HFFc6 (cell line): ENCODE results near the gene SAP30. TPM values are rescaled to one million over a fixed set of nuclear protein-coding genes. Genes with fewer than 3 reads are reported as not detected.
A peak's percentile ranks its signal among the peaks of the same experiment; 100 is the strongest.

Source experiments
- DNase-seq: peaks from one replicate; pipeline ENCODE4 v3.0.0-alpha.2; 2018
- H3K27ac Mint-ChIP-seq: 2 replicates; pipeline ENCODE4 v1.8.0; 2020; ENCODE audit warnings: mild to moderate bottlenecking, mixed read lengths
- H3K27me3 Mint-ChIP-seq: 2 replicates; pipeline ENCODE4 v1.8.0; 2021; ENCODE audit warnings: mild to moderate bottlenecking, moderate library complexity, mixed read lengths; ENCODE audit not compliant: insufficient read depth
- H3K36me3 Mint-ChIP-seq: 2 replicates; pipeline ENCODE4 v1.8.0; 2021; ENCODE audit warnings: low read depth, mixed read lengths
- H3K4me1 Mint-ChIP-seq: 2 replicates; pipeline ENCODE4 v1.8.0; 2020; ENCODE audit warnings: low read depth, mixed read lengths
- H3K4me3 Mint-ChIP-seq: 2 replicates; pipeline ENCODE4 v1.8.0; 2020; ENCODE audit warnings: mild to moderate bottlenecking, moderate library complexity, mixed read lengths
- H3K9me3 Mint-ChIP-seq: 2 replicates; pipeline ENCODE4 v1.8.0; 2020; ENCODE audit warnings: mild to moderate bottlenecking, mixed read lengths
- total RNA-seq, 6 experiments: library from RNA; stranded (reverse); fragmentation: NEBNext Ultra II Directional; extraction: Animal tissue kit (Norgen Biotek cat#: 25700); gene quantifications; 2 replicates in 1 of 6; 3 replicates in 5 of 6; pipeline ENCODE4 v1.2.3, GENCODE V29; 2021
- TF ChIP-seq, protein P1 (sequence below): fragments of 200-600 bp; sonication (generic); IDR thresholded peaks from 2 replicates; pipeline ENCODE4 v1.5.0; 2021; ENCODE audit warnings: antibody characterized with exemption, mild to moderate bottlenecking

Gene SAP30
- total RNA-seq, 6 experiments from 2014 or later = 9.3 to 17.0 (median 14.2) TPM

DNA sequence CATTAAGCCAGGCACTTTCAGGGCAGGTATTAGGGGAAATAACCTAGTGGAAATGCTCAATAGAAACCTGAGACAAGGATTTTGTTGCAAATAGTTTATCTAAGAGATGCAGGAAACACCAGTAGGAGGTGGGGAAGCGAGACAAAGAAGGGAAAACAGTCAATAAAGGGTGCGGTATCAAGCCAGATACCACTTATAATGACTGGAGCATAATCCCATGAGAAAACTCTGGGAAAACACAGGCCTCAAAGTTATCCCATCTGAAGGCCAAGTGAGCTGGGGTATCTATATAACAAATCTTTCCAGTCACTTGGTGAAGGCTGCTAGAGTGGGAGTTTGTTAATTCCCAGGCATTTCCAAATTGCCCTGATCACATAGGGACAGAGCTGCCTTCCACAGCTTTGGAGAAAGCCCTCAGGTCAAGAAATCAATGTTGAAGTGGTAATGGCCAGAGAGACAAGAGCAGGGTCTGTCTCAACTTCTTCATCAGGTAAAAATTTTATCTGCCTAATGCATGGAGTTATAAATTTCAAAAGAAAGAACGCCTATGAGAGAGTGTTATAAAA is 26.8 kb upstream of the SAP30 start:
- TF ChIP-seq, protein P1, sequence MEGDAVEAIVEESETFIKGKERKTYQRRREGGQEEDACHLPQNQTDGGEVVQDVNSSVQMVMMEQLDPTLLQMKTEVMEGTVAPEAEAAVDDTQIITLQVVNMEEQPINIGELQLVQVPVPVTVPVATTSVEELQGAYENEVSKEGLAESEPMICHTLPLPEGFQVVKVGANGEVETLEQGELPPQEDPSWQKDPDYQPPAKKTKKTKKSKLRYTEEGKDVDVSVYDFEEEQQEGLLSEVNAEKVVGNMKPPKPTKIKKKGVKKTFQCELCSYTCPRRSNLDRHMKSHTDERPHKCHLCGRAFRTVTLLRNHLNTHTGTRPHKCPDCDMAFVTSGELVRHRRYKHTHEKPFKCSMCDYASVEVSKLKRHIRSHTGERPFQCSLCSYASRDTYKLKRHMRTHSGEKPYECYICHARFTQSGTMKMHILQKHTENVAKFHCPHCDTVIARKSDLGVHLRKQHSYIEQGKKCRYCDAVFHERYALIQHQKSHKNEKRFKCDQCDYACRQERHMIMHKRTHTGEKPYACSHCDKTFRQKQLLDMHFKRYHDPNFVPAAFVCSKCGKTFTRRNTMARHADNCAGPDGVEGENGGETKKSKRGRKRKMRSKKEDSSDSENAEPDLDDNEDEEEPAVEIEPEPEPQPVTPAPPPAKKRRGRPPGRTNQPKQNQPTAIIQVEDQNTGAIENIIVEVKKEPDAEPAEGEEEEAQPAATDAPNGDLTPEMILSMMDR = no peak
- Mint-ChIP-seq H3K27me3 (peaks cover 7% of the 10 kb centered on the region), H3K4me1 (peaks cover 20% of the 10 kb centered on the region), H3K36me3 (no peaks in the 10 kb centered on the region), H3K27ac (no peak overlapping the region), H3K4me3 (no peak overlapping the region), H3K9me3 (no peaks in the 10 kb centered on the region; the same call in 1 of the 2 replicates)
- no peak for DNase-seq

DNA sequence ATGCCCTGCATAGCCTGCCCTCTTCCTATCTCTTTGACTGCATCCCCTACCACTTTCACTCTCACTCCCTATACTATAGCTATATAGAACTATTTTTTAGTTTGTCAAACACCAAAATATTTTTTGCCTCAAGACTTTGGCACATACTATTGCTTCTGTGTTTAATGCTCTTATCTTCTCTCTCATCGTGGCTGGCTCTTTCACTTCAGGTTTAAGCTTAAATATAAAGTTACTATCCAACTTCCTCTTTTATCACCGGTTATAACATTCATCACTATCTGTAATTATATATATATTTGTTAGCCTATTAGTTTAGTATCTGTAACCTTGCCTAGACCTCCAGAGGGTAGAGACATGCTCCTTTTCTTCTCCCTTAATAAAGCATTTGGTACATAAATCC is 25.1 kb upstream of the SAP30 start:
- H3K4me3 Mint-ChIP-seq = peak overlapping the region; percentile 58
- peaks cover 12% of the 10 kb centered on the region for H3K27me3 Mint-ChIP-seq
- 0 out of 2 replicates have a peak, but pooled peaks cover 2% of the 10 kb centered on the region for H3K36me3 Mint-ChIP-seq
- TF ChIP-seq, protein P1 = no peak
- no peaks in the 10 kb centered on the region; the same call in 1 of the 2 replicates for H3K9me3 Mint-ChIP-seq
- no peak overlapping the region for H3K27ac Mint-ChIP-seq
- peaks cover 20% of the 10 kb centered on the region for H3K4me1 Mint-ChIP-seq
- DNase-seq = no peak

DNA sequence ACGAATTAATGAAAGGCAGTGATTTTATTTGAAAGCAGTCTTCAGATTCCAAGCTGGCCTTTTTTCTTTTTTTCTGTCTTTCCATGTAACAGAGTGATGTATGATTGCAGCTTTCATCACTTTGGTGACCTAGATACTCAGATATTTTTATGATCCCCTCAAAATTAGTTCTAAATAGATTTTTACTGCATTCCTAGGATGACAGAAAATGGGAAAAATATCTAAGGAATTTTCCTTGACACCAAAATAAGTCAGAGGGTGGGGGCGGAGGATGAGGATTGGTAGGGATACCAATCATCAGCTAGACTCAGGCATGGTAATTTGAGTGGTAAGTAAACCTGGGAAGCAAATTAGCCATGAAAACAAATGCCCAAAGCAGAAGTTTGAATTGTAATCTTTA is 24.7 kb upstream of the SAP30 start:
- Mint-ChIP-seq H3K9me3 (no peaks in the 10 kb centered on the region; the same call in 1 of the 2 replicates), H3K27ac (0 out of 2 replicates have a peak overlapping the region, but pooled peaks have one; percentile 7), H3K4me1 (peaks cover 20% of the 10 kb centered on the region), H3K36me3 (0 out of 2 replicates have a peak, but pooled peaks cover 4% of the 10 kb centered on the region), H3K27me3 (peaks cover 16% of the 10 kb centered on the region), H3K4me3 (peak overlapping the region; percentile 58)
- peak; percentile 40 for DNase-seq
- TF ChIP-seq, protein P1 = no peak

DNA sequence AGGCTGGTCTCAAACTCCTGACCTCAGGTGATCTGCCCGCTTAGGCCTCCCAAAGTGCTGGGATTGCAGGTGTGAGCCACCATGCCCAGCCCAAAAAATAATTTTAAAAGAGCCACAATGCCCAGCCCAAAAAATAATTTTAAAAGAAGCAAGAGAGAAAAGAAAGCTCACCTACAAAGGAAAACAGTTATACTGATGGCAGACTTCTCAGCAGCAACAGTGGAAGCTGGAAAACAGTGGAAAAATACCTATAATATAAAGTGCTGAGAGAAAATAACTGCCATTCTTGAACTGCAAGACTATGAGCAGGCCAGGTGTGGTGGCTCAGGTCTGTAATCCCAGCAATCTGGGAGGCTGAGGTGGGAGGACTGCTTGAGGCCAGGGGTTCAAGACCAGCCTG is 23.3 kb upstream of the SAP30 start:
- no peak for DNase-seq
- no peaks in the 10 kb centered on the region; the same call in 1 of the 2 replicates for H3K9me3 Mint-ChIP-seq

DNA sequence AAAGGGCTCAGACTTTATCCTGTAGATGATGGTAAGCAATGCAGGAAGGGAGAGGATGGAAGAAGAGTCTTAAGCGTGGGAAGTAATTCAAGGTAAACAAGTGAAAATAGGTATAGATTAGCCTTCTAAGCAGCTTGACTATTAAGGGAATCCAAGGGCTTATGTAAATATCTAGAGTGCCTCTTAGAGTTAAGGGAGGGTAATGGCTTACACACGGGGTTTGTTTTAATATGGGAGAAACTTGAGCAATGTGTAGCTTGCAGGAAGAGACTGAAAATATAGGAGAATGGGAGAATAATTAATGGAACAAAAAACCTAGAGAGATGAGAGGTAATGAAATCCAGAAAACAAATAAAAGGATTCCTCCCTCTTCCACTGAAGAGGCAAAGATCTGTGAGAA is 12.8 kb upstream of the SAP30 start:
- DNase-seq = no peak
- TF ChIP-seq, protein P1 = no peak
- H3K4me3 Mint-ChIP-seq = no peak overlapping the region
- H3K27me3 Mint-ChIP-seq = no peaks in the 10 kb centered on the region; the same call in 1 of the 2 replicates
- no peaks in the 10 kb centered on the region for H3K4me1 Mint-ChIP-seq
- H3K36me3 Mint-ChIP-seq = peaks cover 4% of the 10 kb centered on the region; the same call in 1 of the 2 replicates
- peaks cover 3% of the 10 kb centered on the region; the same call in 1 of the 2 replicates for H3K9me3 Mint-ChIP-seq
- no peak overlapping the region for H3K27ac Mint-ChIP-seq

More for the DNA sequence above, 23.3 kb upstream of the SAP30 start:
- Mint-ChIP-seq H3K27ac (no peak overlapping the region), H3K4me1 (peaks cover 20% of the 10 kb centered on the region), H3K4me3 (no peak overlapping the region), H3K36me3 (0 out of 2 replicates have a peak, but pooled peaks cover 4% of the 10 kb centered on the region), H3K27me3 (peaks cover 16% of the 10 kb centered on the region)
- TF ChIP-seq, protein P1 = no peak
